HCT116 (cell line): ENCODE data around the gene PPM1E.

Experiments
- CBX3 ChIP-seq: IDR thresholded peaks from 2 replicates; pipeline ENCODE4 v1.6.1; 2012; ENCODE audit warnings: low read depth
- EZH2phosphoT487 ChIP-seq: fragments of 200-600 bp; IDR thresholded peaks from 2 replicates; pipeline ENCODE4 v1.6.1; 2018; ENCODE audit warnings: antibody characterized with exemption, borderline replicate concordance
- POLR2A ChIP-seq: IDR thresholded peaks from 2 replicates; pipeline ENCODE4 v1.7.0; 2011; ENCODE audit warnings: borderline replicate concordance; ENCODE audit not compliant: insufficient read depth, insufficient read length; ENCODE audit errors: extremely low read depth
- POLR2AphosphoS5 ChIP-seq: IDR thresholded peaks from 2 replicates; pipeline ENCODE4 v1.6.1; 2011; ENCODE audit warnings: mild to moderate bottlenecking, low read depth, low read length, moderate library complexity
- YY1 ChIP-seq: IDR thresholded peaks from 2 replicates; pipeline ENCODE4 v1.6.1; 2011; ENCODE audit warnings: low read length, low read depth, moderate library complexity, mild to moderate bottlenecking; ENCODE audit not compliant: insufficient replicate concordance; ENCODE audit errors: extremely low read depth
- ZBTB33 ChIP-seq: IDR thresholded peaks from 2 replicates; pipeline ENCODE4 v1.6.1; 2011; ENCODE audit warnings: mild to moderate bottlenecking, low read length, moderate library complexity; ENCODE audit not compliant: insufficient replicate concordance; ENCODE audit errors: extremely low read depth
- TF ChIP-seq, protein P1 (sequence below), 3 experiments: fragments of 200-600 bp in 1 of 3; sonication (generic) in 1 of 3; IDR thresholded peaks in 2 of 3; conservative IDR thresholded peaks in 1 of 3; 2 replicates each; pipeline ENCODE4 v1.5.1; 2012 to 2017; ENCODE audit warnings: low read depth in 2 of 3, low read length in 2 of 3, antibody characterized with exemption in 1 of 3, borderline replicate concordance in 1 of 3, control low read depth in 1 of 3, mild to moderate bottlenecking in 1 of 3, mixed read lengths in 1 of 3, mixed run types in 1 of 3, moderate library complexity in 1 of 3; ENCODE audit not compliant: insufficient read depth in 1 of 3

DNA sequence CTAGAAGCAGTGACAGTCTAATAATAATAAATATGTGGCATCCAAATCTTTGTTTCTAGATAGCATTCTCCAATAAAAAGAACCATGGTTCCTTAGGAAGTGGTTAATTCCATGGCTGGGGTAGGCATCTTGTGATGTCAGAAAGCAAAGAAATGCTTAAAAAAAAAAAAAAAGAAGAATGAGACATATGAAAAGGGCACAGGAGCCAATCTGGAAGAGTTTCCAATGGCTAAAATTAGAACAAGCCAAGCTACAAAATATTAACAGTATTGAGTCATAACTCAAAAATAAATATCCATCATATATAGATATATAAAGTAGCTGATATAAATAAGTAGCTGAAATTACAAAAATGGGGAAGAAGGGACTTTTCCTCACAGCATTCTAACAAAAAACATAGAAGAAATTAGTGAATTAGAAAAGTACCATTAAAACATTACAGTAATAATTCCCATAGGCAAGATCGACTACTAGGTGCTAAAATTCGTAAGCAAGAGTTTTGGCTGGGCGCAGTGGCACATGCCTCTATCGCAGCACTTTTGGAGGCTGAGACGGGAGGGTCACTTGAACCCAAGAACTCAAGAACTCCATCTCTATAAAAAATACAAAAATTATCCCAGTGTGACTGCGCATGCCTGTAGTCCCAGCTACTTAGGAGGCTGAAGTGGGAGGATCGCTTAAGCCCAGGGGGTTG lies 239.7 kb downstream of the PPM1E start:
- TF ChIP-seq, protein P1, sequence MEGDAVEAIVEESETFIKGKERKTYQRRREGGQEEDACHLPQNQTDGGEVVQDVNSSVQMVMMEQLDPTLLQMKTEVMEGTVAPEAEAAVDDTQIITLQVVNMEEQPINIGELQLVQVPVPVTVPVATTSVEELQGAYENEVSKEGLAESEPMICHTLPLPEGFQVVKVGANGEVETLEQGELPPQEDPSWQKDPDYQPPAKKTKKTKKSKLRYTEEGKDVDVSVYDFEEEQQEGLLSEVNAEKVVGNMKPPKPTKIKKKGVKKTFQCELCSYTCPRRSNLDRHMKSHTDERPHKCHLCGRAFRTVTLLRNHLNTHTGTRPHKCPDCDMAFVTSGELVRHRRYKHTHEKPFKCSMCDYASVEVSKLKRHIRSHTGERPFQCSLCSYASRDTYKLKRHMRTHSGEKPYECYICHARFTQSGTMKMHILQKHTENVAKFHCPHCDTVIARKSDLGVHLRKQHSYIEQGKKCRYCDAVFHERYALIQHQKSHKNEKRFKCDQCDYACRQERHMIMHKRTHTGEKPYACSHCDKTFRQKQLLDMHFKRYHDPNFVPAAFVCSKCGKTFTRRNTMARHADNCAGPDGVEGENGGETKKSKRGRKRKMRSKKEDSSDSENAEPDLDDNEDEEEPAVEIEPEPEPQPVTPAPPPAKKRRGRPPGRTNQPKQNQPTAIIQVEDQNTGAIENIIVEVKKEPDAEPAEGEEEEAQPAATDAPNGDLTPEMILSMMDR (IDR thresholded peaks at IDR 0.05 in 2 of 3, conservative IDR thresholded peaks at IDR 0.05 in 1 of 3; ENCODE audit: borderline replicate concordance in 1 of 3, insufficient read depth in 1 of 3, low read depth in 2 of 3, low read length in 2 of 3), result no peak
- TF ChIP-seq POLR2AphosphoS5 (no peak), POLR2A (no peak), EZH2phosphoT487 (no peak), ZBTB33 (no peak), CBX3 (no peak), YY1 (no peak)
